Heart left ventricle (tissue), 16 donors: ENCODE measurements around the gene BNIP1. TPM values are rescaled to one million over a fixed set of nuclear protein-coding genes. Genes with fewer than 3 reads are reported as not detected.

Source experiments
- ATAC-seq, 4 donors: fragments of 200-7000 bp; cut with Tn5 transposase; one replicate each; pipeline ENCODE4 v1.9.1; 2020 to 2022; ENCODE audit warnings: moderate library complexity in 4 of 4, mild to moderate bottlenecking in 3 of 4, moderate number of reproducible peaks in 1 of 4
- DNase-seq, 5 donors: peaks; one replicate each; pipeline ENCODE4 v3.0.0-alpha.2; 2020
- H3K27ac ChIP-seq, 12 donors: fragments of 200-600 bp; sonication (generic) in 4 of 12; one replicate each; pipeline versions ENCODE4 v1.5.0 to v1.8.0; 2016 to 2022; ENCODE audit warnings: mild to moderate bottlenecking in 2 of 12
- H3K27me3 ChIP-seq, 9 donors: fragments of 200-600 bp; sonication (generic) in 2 of 9; one replicate each; pipeline versions ENCODE4 v1.5.1 to v1.8.0; 2016 to 2022; ENCODE audit warnings: mild to moderate bottlenecking in 3 of 9
- H3K36me3 ChIP-seq, 9 donors: fragments of 200-600 bp; sonication (generic) in 2 of 9; one replicate each; pipeline versions ENCODE4 v1.5.0 to v1.8.0; 2018 to 2022; ENCODE audit warnings: mild to moderate bottlenecking in 2 of 9
- H3K4me1 ChIP-seq, 12 donors: fragments of 200-600 bp; sonication (generic) in 4 of 12; one replicate each; pipeline versions ENCODE4 v1.5.0 to v1.8.0; 2016 to 2022; ENCODE audit warnings: mild to moderate bottlenecking in 3 of 12
- H3K4me3 ChIP-seq, 12 donors: fragments of 200-600 bp; sonication (generic) in 4 of 12; one replicate each; pipeline versions ENCODE4 v1.5.0 to v1.8.0; 2017 to 2022; ENCODE audit warnings: mild to moderate bottlenecking in 9 of 12, moderate library complexity in 4 of 12
- H3K9me3 ChIP-seq, 12 donors: fragments of 200-600 bp; sonication (generic) in 4 of 12; one replicate each; pipeline versions ENCODE4 v1.5.0 to v1.8.0; 2016 to 2022; ENCODE audit warnings: mild to moderate bottlenecking in 1 of 12
- POLR2A ChIP-seq, 2 donors: fragments of 450-650 bp; IDR thresholded peaks; one replicate each; pipeline ENCODE4 v1.6.1; 2017; ENCODE audit warnings: antibody characterized with exemption in 2 of 2, mild to moderate bottlenecking in 2 of 2, moderate library complexity in 2 of 2
- WGBS, 4 donors: extraction: QIAGEN DNeasy Blood & Tissue Kit in 2 of 4; methylation state at CpG; one replicate each; pipeline versions ENCODE4 v1.1.5 to v1.1.7; 2013 to 2018; 5-methylcytosine and 5-hydroxymethylcytosine counted together
- intact Hi-C, 10 donors: fragments of 100-400 bp; cut with DNase I; formaldehyde crosslinking; loops; one replicate each; pipeline versions ENCODE4 v1.11.1 to v1.14.2; 2022
- polyA plus RNA-seq, 2 donors: library from polyadenylated mRNA; stranded (reverse); fragments of 200-250 nt; gene quantifications; one replicate each; pipeline ENCODE4 v1.2.3, GENCODE V29; 2013
- total RNA-seq, 9 donors: library from RNA; depleted of rRNA in 2 of 9; stranded (reverse); fragments of >200 nt in 2 of 9; fragmentation: NEBNext Ultra II Directional in 3 of 9; extraction: Animal tissue kit (Norgen Biotek cat#: 25700) in 3 of 9; gene quantifications; one replicate each; pipeline versions ENCODE4 v1.1.0 to v1.2.4, GENCODE V29; 2016 to 2023
- TF ChIP-seq, protein P1 (sequence below), 12 donors: fragments of 200-600 bp; sonication (generic) in 4 of 12; IDR thresholded peaks; one replicate each; pipeline versions ENCODE4 v1.5.0 to v1.8.0; 2018 to 2022; ENCODE audit warnings: antibody characterized with exemption in 12 of 12, mild to moderate bottlenecking in 5 of 12
- donor health status: ischemic (EF 13 %, LVEDD 7.1; RV severe dilation, severe dysfunction).
- donor health status: healthy with polysubstance abuse.
- donor health status: DM: no; HTN: yes; CAD: no.
- donor health status: DM: no; HTN: no; CAD: no.
- donor health status: ischemic (EF 25% LVEDD 6.9; RV normal size, moderate dysfunction).
- donor health status: ischemic (EF 25% LVEDD 5.7; RV mildly dilated, moderate dysfunction).
- donor health status: healthy.
- donor health status: DM: yes; HTN: yes; CAD: no.
- donor health status: ischemic (EF 35%, LVEDD 5.7; RV mildly dilated, moderate dysfunction).
- donor health status: nonischemic (EF 11% LVEDD 7.7; RV severe dilation, severe dysfunction).
- donor health status: DM: yes; HTN: yes; CAD: no.
- donor health status: PGD.
- donor health status: ischemic (EF 29% LVEDD 5.4; RV normal size, mild dysfunction).
- donor health status: nonischemic (EF 23%, LVEDD 6.1; RV moderate dilation, normal function).

BNIP1 gene
- total and polyA plus RNA-seq, 11 donors: 8.0 to 18.3 (median 10.0) TPM

DNA sequence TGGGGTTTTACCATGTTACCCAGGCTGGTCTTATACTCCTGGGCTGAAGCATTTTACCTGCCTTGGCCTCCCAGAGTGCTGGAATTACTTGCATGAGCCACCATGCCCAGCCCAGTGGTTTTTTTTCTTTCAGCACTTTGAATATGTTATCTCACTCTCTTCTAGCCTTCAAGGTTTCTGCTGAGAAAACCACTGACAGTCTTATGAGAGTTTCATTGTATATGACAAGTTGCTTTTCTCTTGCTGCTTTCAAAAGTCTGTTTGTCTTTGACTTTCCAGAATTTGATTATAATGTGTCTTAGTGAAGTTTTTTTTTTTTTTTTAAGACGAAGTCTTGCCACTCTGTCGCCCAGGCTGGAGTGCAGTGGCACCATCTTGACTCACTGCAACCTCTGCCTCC lies 43.1 kb upstream of the BNIP1 start:
- intact Hi-C loops: no loop called here
- peaks cover 0 to 11% (median 0%) of the 10 kb centered on the region in 12 donors for H3K9me3 ChIP-seq
- DNase-seq: no peak
- H3K4me1 ChIP-seq: peaks cover 0 to 28% (median 11%) of the 10 kb centered on the region in 12 donors
- ATAC-seq: no peak
- H3K27ac ChIP-seq: no peak overlapping the region
- no peak for TF ChIP-seq POLR2A (IDR thresholded peaks at IDR 0.05)
- TF ChIP-seq, protein P1, sequence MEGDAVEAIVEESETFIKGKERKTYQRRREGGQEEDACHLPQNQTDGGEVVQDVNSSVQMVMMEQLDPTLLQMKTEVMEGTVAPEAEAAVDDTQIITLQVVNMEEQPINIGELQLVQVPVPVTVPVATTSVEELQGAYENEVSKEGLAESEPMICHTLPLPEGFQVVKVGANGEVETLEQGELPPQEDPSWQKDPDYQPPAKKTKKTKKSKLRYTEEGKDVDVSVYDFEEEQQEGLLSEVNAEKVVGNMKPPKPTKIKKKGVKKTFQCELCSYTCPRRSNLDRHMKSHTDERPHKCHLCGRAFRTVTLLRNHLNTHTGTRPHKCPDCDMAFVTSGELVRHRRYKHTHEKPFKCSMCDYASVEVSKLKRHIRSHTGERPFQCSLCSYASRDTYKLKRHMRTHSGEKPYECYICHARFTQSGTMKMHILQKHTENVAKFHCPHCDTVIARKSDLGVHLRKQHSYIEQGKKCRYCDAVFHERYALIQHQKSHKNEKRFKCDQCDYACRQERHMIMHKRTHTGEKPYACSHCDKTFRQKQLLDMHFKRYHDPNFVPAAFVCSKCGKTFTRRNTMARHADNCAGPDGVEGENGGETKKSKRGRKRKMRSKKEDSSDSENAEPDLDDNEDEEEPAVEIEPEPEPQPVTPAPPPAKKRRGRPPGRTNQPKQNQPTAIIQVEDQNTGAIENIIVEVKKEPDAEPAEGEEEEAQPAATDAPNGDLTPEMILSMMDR (IDR thresholded peaks at IDR 0.05): no peak
- WGBS, 4 donors: 96 to 98% (median 97%) methylated on average over 2 of the region's 2 CpGs
- H3K4me3 ChIP-seq: no peak overlapping the region
- H3K36me3 ChIP-seq: peaks cover 0 to 21% (median 4%) of the 10 kb centered on the region in 9 donors
- no peaks in the 10 kb centered on the region for H3K27me3 ChIP-seq

DNA sequence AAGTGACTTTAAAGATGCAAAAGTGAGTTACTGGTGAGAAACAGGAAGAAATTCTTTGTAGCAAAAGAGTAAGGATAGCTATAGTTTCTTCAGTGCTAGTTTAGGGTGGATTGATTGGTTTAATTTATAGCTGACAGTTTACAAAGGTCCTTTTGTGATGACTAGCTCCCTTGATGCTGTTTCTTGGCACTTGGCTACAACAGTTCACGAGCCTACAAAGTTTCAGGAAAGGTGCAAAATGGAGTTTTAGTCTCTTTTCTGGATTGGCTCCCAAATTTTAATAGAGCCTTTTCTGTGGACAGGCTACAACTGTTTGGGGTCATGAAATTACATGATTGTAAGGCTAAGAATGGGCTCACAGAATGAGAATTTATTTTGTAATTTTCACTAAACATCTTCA lies 40.9 kb upstream of the BNIP1 start:
- peaks cover 0 to 16% (median 7%) of the 10 kb centered on the region in 12 donors for H3K4me1 ChIP-seq
- no peak overlapping the region for H3K4me3 ChIP-seq
- no peak for DNase-seq
- H3K36me3 ChIP-seq: peaks cover 0 to 22% (median 5%) of the 10 kb centered on the region in 9 donors
- 73 to 83% (median 79%) methylated on average over 1 of the region's 1 CpG for WGBS, 4 donors
- no peak for ATAC-seq
- peaks cover 0 to 11% (median 0%) of the 10 kb centered on the region in 12 donors for H3K9me3 ChIP-seq
- H3K27ac ChIP-seq: no peak overlapping the region
- intact Hi-C loops: no loop called here
- TF ChIP-seq POLR2A (IDR thresholded peaks at IDR 0.05): no peak
- TF ChIP-seq, protein P1 (IDR thresholded peaks at IDR 0.05): no peak
- no peaks in the 10 kb centered on the region for H3K27me3 ChIP-seq

DNA sequence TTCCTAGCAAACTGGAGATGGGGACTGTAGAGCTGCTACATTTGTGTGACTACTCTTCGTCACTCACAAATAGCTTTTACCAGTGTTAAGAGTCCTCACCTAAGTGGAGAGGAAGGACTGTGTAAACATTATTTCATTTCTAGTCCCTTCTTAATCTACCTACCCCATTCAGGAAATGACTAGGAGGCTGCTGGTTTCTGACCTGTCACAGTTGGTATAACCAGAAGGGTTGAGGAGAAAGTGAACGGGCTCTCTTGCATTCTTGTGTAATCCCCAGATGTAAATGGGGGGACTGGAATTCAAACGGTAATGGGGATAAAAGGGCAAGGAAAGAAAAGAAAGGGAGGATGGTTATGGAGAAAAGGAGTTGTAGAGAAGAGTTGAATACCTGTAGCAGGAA lies 35.4 kb upstream of the BNIP1 start:
- DNase-seq (no peak), ATAC-seq (no peak)
- Histone ChIP-seq H3K27me3 (no peaks in the 10 kb centered on the region), H3K36me3 (peaks cover 0 to 57% (median 56%) of the 10 kb centered on the region in 9 donors), H3K27ac (no peak overlapping the region), H3K4me1 (peaks cover 0 to 4% (median 0%) of the 10 kb centered on the region in 12 donors), H3K9me3 (no peaks in the 10 kb centered on the region), H3K4me3 (no peak overlapping the region)
- TF ChIP-seq, protein P1 (IDR thresholded peaks at IDR 0.05): no peak
- no peak for TF ChIP-seq POLR2A (IDR thresholded peaks at IDR 0.05)
- intact Hi-C loops: no loop called here
- WGBS, 4 donors: 66 to 77% (median 70%) methylated on average over 3 of the region's 3 CpGs

DNA sequence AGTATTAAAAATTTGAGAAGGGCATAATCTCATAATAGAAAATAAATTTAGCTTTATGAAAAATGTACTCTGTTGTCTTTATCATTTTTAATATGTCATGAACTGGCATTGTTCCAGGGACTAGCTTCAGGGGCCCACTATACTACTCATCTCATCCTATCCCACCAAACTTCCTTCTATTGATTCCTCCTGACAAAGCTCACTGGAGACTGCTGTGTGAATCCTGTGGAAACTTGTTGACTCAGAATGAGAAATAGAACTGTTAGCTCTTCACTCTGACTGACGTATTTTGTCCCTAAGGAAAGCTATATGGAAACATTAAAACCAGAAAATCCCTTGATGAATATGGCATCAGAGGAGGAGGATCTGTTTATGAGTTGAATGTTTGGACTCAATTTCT lies 29.8 kb upstream of the BNIP1 start:
- DNase-seq (no peak), ATAC-seq (no peak)
- H3K4me3 ChIP-seq: no peak overlapping the region
- intact Hi-C loops: no loop called here
- peaks cover 0 to 14% (median 3%) of the 10 kb centered on the region in 12 donors for H3K9me3 ChIP-seq
- no peak overlapping the region for H3K27ac ChIP-seq
- no peaks in the 10 kb centered on the region for H3K27me3 ChIP-seq
- H3K4me1 ChIP-seq: no peaks in the 10 kb centered on the region
- TF ChIP-seq, protein P1 (IDR thresholded peaks at IDR 0.05): no peak
- TF ChIP-seq POLR2A (IDR thresholded peaks at IDR 0.05): no peak
- peaks cover 0 to 84% (median 71%) of the 10 kb centered on the region in 9 donors for H3K36me3 ChIP-seq
- WGBS, 4 donors: 91 to 100% (median 95%) methylated on average over 1 of the region's 1 CpG
